Measurements from ENCODE around the gene PXN. TPM values are rescaled to one million over a fixed set of nuclear protein-coding genes. Genes with fewer than 3 reads are reported as not detected.
"Not testable (repeated sequence)": the region's sequence is repeated elsewhere in the genome, so short reads cannot be mapped to it uniquely, and the experiment has no call there.

PXN gene
- total RNA-seq, 2 donors from 2014 or later = 29.3 to 35.9 TPM

DNA sequence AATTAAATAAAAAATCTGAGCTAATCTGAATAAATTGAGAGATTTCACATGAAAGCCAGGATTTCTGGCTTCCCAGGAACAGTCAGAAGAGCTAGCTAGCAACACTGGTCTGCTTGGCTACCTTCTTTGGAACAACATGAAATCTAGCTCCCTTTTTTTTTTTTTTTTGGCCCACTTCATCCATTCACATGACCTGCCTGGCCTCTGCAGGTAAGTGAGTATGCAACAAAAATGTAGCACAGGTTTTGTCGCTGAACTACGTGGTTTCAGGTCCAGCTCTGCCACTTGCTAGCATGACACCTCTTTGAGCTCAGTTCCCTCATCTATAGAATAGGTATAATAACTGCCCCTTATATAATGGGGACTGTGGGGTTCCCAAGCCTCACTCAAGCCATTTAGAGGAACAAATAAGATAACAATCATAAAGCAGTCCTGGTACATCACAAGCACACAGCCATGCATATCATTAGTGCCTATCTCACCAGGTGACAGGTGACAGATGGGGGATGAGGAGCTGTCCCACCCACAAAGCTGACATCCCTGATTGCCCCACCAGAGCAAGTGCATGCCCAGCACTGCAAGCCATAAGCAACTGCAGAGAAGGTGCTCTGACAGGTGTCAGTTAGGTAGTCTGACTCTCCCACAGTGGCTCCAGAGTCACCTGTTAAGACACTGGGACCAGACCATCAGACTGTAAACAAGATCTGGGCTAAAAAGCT is 25.6 kb downstream of the PXN start:
- no peak for TF ChIP-seq POLR2A (IDR thresholded peaks at IDR 0.05)
- TF ChIP-seq, protein P1, sequence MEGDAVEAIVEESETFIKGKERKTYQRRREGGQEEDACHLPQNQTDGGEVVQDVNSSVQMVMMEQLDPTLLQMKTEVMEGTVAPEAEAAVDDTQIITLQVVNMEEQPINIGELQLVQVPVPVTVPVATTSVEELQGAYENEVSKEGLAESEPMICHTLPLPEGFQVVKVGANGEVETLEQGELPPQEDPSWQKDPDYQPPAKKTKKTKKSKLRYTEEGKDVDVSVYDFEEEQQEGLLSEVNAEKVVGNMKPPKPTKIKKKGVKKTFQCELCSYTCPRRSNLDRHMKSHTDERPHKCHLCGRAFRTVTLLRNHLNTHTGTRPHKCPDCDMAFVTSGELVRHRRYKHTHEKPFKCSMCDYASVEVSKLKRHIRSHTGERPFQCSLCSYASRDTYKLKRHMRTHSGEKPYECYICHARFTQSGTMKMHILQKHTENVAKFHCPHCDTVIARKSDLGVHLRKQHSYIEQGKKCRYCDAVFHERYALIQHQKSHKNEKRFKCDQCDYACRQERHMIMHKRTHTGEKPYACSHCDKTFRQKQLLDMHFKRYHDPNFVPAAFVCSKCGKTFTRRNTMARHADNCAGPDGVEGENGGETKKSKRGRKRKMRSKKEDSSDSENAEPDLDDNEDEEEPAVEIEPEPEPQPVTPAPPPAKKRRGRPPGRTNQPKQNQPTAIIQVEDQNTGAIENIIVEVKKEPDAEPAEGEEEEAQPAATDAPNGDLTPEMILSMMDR (IDR thresholded peaks at IDR 0.05) = no peak
- intact Hi-C loops (cut with DNase I) = no loop called here
- H3K27ac ChIP-seq = no peak overlapping the region
- H3K27me3 ChIP-seq = no peaks in the 10 kb centered on the region
- peaks cover 29% of the 10 kb centered on the region for H3K4me1 ChIP-seq
- H3K9me3 ChIP-seq = no peaks in the 10 kb centered on the region
- ATAC-seq (no peak), DNase-seq (no peak)
- no peaks in the 10 kb centered on the region for H3K36me3 ChIP-seq (replicated peaks in 1 of 2; ENCODE audit: insufficient read depth in 1 of 2, low read depth in 2 of 2)
- 77 to 85% methylated on average over 2 of the region's 2 CpGs for WGBS, 2 donors
- H3K4me3 ChIP-seq = no peak overlapping the region

DNA sequence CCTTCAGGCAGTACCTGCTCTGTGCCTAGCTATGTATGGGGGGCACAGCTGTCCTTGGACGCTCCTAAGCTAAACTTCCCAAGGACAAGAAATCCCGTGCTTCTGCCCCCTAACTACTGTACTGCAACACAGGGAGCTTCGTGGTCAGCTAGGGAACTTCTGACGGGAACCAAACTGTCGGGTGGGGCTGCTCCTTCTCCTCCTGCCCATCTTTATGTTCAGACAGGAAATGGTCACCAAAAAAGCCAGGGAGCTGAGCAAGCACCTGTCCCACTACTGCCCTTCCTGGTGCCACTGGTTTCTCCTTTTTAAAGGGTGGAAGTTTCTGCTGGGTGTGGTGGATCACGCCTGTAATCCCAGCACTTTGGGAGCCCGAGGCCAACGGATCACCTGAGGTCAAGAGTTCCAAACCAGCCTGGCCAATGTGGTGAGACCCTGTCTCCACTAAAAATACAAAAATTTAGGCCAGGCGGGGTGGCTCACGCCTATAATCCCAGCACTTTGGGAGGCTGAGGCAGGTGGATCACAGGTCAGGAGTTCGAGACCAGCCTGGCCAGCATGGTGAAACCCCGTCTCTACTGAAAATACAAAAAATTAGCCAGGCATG is 26.6 kb downstream of the PXN start:
- intact Hi-C loops (cut with DNase I) = no loop called here

DNA sequence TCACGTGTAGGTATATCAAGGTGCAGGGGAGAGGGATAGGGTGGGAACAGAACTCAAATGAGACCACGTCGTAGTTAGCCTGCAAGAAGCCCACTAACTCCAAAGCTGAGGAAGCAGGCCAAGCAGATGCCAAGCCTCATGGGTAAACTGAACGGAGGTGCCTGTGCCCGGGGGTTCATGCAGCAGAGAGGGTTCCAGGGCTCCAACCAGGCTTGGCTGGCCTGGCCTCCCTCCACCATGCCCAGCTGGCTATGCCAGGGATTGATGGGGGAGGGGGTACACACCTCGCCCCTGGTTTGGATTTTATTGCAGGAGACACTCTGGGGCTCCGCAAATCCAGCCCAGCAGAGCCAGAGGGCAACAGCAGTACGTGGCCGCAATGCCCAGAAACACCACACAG is 27.3 kb downstream of the PXN start:
- no peak for ATAC-seq
- no peak for DNase-seq
- intact Hi-C loops (cut with DNase I) = no loop called here

More for the DNA sequence above, 26.6 kb downstream of the PXN start:
- peak overlapping the region in 1 of 4 donors; percentile 61 for H3K27ac ChIP-seq
- ATAC-seq (no peak), DNase-seq (no peak)
- H3K27me3 ChIP-seq = no peaks in the 10 kb centered on the region
- 80 to 84% methylated on average over 10 to 12 of the region's 12 CpGs for WGBS, 2 donors
- H3K4me1 ChIP-seq = peaks cover 39% of the 10 kb centered on the region
- no peak overlapping the region for H3K4me3 ChIP-seq
- H3K9me3 ChIP-seq = no peaks in the 10 kb centered on the region
- H3K36me3 ChIP-seq (replicated peaks in 1 of 2; ENCODE audit: insufficient read depth in 1 of 2, low read depth in 2 of 2) = no peaks in the 10 kb centered on the region
- TF ChIP-seq, protein P1 (IDR thresholded peaks at IDR 0.05) = no peak
- TF ChIP-seq POLR2A (IDR thresholded peaks at IDR 0.05) = no peak

DNA sequence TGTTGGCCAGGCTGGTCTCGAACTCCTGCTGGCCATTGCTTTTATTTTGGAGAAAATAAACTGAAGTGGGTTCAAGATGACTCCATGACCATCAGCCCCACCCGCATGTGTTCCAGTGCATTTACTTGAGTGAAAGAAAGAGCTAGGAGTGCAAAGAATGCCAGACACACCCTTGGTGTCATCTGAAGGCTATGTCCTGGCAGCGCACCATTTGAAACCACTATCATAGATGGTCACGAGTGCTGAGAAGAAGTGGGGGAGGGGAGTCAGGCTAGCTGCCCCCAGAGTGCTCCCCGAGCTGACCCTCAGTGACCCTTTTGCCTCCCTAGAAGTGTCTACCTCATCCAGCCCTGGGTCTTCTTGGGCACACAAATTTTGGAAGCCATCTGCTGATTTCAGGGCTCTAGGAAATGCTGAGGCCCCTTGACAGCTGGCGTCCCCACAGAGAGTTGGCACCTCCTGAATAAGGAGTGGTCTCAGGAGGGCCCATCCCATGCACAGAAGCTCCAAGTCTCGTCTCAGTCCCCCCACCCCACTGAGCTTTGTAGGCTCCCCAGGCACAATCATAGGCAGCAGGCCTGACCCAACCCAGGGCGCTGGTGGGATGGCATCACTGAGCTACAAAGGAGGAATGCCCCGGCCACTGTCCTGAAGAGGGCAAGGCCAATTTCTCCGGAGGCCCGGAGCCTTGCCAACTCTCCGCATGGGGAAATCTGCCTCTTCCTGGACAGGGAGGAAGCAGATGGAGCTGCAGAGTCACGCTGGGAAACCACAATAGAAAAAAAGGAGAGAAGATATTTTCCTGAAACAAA is 28.0 kb downstream of the PXN start:
- Histone ChIP-seq H3K4me3 (no peak overlapping the region), H3K9me3 (no peaks in the 10 kb centered on the region), H3K27me3 (no peaks in the 10 kb centered on the region), H3K36me3 (replicated peaks in 1 of 2; ENCODE audit: insufficient read depth in 1 of 2, low read depth in 2 of 2) (no peaks in the 10 kb centered on the region), H3K27ac (peak overlapping the region in 2 of 4 donors; percentile 36 to 61), H3K4me1 (peaks cover 52% of the 10 kb centered on the region)
- ATAC-seq (no peak), DNase-seq (peak in 2 of 4 donors; percentile 46 to 67)
- intact Hi-C loops (cut with DNase I) = no loop called here
- TF ChIP-seq, protein P1 (IDR thresholded peaks at IDR 0.05) = no peak
- no peak for TF ChIP-seq POLR2A (IDR thresholded peaks at IDR 0.05)
- WGBS, 2 donors = 71 to 72% methylated on average over 12 to 13 of the region's 13 CpGs

More for the DNA sequence above, 27.3 kb downstream of the PXN start:
- Histone ChIP-seq H3K4me1 (peaks cover 45% of the 10 kb centered on the region), H3K27me3 (no peaks in the 10 kb centered on the region), H3K27ac (peak overlapping the region in 2 of 4 donors; percentile 36 to 61), H3K36me3 (replicated peaks in 1 of 2; ENCODE audit: insufficient read depth in 1 of 2, low read depth in 2 of 2) (no peaks in the 10 kb centered on the region), H3K9me3 (no peaks in the 10 kb centered on the region), H3K4me3 (no peak overlapping the region)
- TF ChIP-seq, protein P1 (IDR thresholded peaks at IDR 0.05) = no peak
- no peak for TF ChIP-seq POLR2A (IDR thresholded peaks at IDR 0.05)
- 77 to 89% methylated on average over 7 to 9 of the region's 9 CpGs for WGBS, 2 donors

DNA sequence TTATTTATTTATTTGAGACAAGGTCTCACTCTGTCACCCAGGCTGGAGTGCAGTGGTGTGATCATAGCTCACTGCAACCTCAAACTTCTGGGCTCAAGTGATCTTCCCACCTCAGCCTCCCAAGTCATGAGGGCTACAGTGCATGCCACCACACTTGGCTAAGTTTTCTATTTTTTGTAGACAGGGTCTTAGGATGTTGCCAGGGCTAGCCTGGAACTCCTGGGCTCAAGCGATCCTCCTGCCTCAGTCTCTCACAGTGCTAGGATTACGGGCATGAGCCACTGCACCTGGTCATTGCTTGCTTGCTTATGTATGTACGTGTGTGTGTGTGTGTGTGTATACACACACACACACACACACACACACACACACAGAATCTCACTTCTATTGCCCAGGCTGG is 28.7 kb downstream of the PXN start:
- H3K36me3 ChIP-seq (replicated peaks in 1 of 2; ENCODE audit: insufficient read depth in 1 of 2, low read depth in 2 of 2); H3K4me3 ChIP-seq; ATAC-seq; intact Hi-C loops (cut with DNase I); H3K27me3 ChIP-seq; DNase-seq; H3K9me3 ChIP-seq; H3K27ac ChIP-seq: not testable (repeated sequence)
- WGBS, 2 donors = 80 to 90% methylated on average over 2 to 3 of the region's 3 CpGs
- H3K4me1 ChIP-seq = peaks cover 59% of the 10 kb centered on the region

Measured in body of pancreas (tissue), 4 donors.